ENCODE results near the gene RIMBP2.

DNA sequence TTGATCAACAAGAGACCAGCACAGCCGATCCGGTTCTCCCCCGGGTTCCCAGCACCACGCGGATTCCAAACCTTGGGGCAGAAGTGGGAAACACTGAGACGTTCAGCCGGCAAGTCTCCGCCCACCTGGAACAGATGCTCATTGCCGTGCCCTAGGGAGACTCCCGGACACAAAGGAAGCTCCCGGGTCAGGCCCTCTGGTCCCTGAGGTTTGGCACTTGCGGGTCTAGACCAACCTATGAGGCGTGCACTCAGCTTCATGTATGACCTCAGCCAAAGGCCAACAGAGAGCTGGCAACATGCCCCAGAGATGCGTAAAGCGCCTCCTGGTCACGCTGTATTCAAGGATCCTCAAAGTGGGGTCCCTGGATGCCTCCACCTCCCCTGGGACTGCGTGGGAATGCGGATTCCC lies 2.5 kb downstream of the RIMBP2 start:
- TF ChIP-seq, protein P1, sequence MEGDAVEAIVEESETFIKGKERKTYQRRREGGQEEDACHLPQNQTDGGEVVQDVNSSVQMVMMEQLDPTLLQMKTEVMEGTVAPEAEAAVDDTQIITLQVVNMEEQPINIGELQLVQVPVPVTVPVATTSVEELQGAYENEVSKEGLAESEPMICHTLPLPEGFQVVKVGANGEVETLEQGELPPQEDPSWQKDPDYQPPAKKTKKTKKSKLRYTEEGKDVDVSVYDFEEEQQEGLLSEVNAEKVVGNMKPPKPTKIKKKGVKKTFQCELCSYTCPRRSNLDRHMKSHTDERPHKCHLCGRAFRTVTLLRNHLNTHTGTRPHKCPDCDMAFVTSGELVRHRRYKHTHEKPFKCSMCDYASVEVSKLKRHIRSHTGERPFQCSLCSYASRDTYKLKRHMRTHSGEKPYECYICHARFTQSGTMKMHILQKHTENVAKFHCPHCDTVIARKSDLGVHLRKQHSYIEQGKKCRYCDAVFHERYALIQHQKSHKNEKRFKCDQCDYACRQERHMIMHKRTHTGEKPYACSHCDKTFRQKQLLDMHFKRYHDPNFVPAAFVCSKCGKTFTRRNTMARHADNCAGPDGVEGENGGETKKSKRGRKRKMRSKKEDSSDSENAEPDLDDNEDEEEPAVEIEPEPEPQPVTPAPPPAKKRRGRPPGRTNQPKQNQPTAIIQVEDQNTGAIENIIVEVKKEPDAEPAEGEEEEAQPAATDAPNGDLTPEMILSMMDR (IDR thresholded peaks at IDR 0.05), result no peak
- no peak for TF ChIP-seq POLR2AphosphoS5 (IDR thresholded peaks at IDR 0.05; ENCODE audit: insufficient read depth in 1 of 2, low read depth in 1 of 2)

Measured in vagina (tissue), 2 donors.